HL-60/S4 treated with retinoic acid at 250 ng/mL for 4 days and 3 days (cell line): ENCODE data around the gene LUZP1.

Experiments used
- in situ Hi-C: fragments of 300-500 bp; cut with MboI; formaldehyde crosslinking; loops from 2 replicates; pipeline ENCODE4 v1.7.0; 2022; ENCODE audit warnings: low sequenced_read_pairs

Gene LUZP1

GRCh38 chr1:23159963-23160877, 8.4 kb downstream of the LUZP1 start:
- in situ Hi-C loops = no loop called here

- in situ Hi-C loops = no loop called here
Observed at GRCh38 chr1:23156940-23157339, 11.7 kb downstream of the LUZP1 start.

- in situ Hi-C loops = no loop called here
Observed at GRCh38 chr1:23152966-23153684, 15.5 kb downstream of the LUZP1 start.

GRCh38 chr1:23150742-23151141, 17.9 kb downstream of the LUZP1 start:
- in situ Hi-C loops = no loop called here

GRCh38 chr1:23150125-23150524, 18.5 kb downstream of the LUZP1 start:
- in situ Hi-C loops = no loop called here

GRCh38 chr1:23149114-23149513, 19.5 kb downstream of the LUZP1 start:
- in situ Hi-C loops = no loop called here

GRCh38 chr1:23148084-23148483, 20.6 kb downstream of the LUZP1 start:
- in situ Hi-C loops = no loop called here

GRCh38 chr1:23140940-23141596, 27.6 kb downstream of the LUZP1 start:
- in situ Hi-C loops = no loop called here

GRCh38 chr1:23135268-23135667, 33.4 kb downstream of the LUZP1 start:
- in situ Hi-C loops = no loop called here

GRCh38 chr1:23134055-23134454, 34.6 kb downstream of the LUZP1 start:
- in situ Hi-C loops = no loop called here

GRCh38 chr1:23133587-23133986, 35.1 kb downstream of the LUZP1 start:
- in situ Hi-C loops = no loop called here

- in situ Hi-C loops = no loop called here
Observed at GRCh38 chr1:23132033-23132432, 36.6 kb downstream of the LUZP1 start.

GRCh38 chr1:23129846-23130245, 38.8 kb downstream of the LUZP1 start:
- in situ Hi-C loops = no loop called here

- in situ Hi-C loops = no loop called here
Observed at GRCh38 chr1:23126801-23127200, 41.9 kb downstream of the LUZP1 start.

GRCh38 chr1:23126200-23126599, 42.5 kb downstream of the LUZP1 start:
- in situ Hi-C loops = no loop called here

GRCh38 chr1:23125489-23125888, 43.2 kb downstream of the LUZP1 start:
- in situ Hi-C loops = no loop called here

- in situ Hi-C loops = no loop called here
Observed at GRCh38 chr1:23124259-23125026, 44.2 kb downstream of the LUZP1 start.

GRCh38 chr1:23123528-23123927, 45.1 kb downstream of the LUZP1 start:
- in situ Hi-C loops = no loop called here

- in situ Hi-C loops = no loop called here
Observed at GRCh38 chr1:23122796-23123195, 45.9 kb downstream of the LUZP1 start.

- in situ Hi-C loops = no loop called here
Observed at GRCh38 chr1:23122023-23122748, 46.5 kb downstream of the LUZP1 start.
